OCI-LY3 (cell line): ENCODE data around the gene LINGO1.

Source experiments
- H2AFZ ChIP-seq: fragments of 200-600, 300-600 bp; shearing (Covaris generic); 2 replicates; pipeline ENCODE4 v1.6.0; 2014; ENCODE audit warnings: antibody characterized with exemption, low read depth, low read length
- H3K27ac ChIP-seq: fragments of 200-600, 300-600 bp; sonication (generic); 2 replicates; pipeline ENCODE4 v1.5.1; 2014; ENCODE audit warnings: mild to moderate bottlenecking, low read length, moderate library complexity, mixed read lengths
- H3K27me3 ChIP-seq: fragments of 200-600, 300-600 bp; sonication (generic); 2 replicates; pipeline ENCODE4 v1.6.1; 2014; ENCODE audit warnings: low read depth, low read length, mixed read lengths
- H3K36me3 ChIP-seq: fragments of 200-600, 300-600 bp; sonication (generic); replicated peaks from 2 replicates; pipeline ENCODE3; 2014; ENCODE audit warnings: low read depth, low read length, mixed read lengths
- H3K4me1 ChIP-seq: fragments of 300-600, 200-600 bp; sonication (generic); 2 replicates; pipeline ENCODE4 v1.6.1; 2014; ENCODE audit warnings: low read length, mixed read lengths
- H3K4me2 ChIP-seq: fragments of 200-600, 300-600 bp; sonication (generic); 2 replicates; pipeline ENCODE4 v1.6.1; 2014; ENCODE audit warnings: low read length, mixed read lengths
- H3K4me3 ChIP-seq: fragments of 300-600, 200-600 bp; sonication (generic); 2 replicates; pipeline ENCODE4 v1.5.1; 2014; ENCODE audit warnings: antibody characterized with exemption, mild to moderate bottlenecking, low read length, moderate library complexity
- H3K79me2 ChIP-seq: fragments of 300-600, 200-600 bp; shearing (Covaris generic); 2 replicates; pipeline ENCODE4 v1.6.1; 2014; ENCODE audit warnings: mild to moderate bottlenecking, low read length, mixed read lengths
- H3K9ac ChIP-seq: fragments of 300-600, 200-600 bp; shearing (Covaris generic); 2 replicates; pipeline ENCODE4 v1.6.0; 2014; ENCODE audit warnings: mild to moderate bottlenecking, low read length, moderate library complexity
- H3K9me3 ChIP-seq: fragments of 200-600, 300-600 bp; shearing (Covaris generic); 2 replicates; pipeline ENCODE4 v1.6.1; 2014; ENCODE audit warnings: low read length, mixed read lengths; ENCODE audit not compliant: insufficient read depth
- H4K20me1 ChIP-seq: fragments of 200-600, 300-600 bp; sonication (generic); 2 replicates; pipeline ENCODE4 v1.6.1; 2016; ENCODE audit warnings: low read length, mixed read lengths; ENCODE audit not compliant: insufficient read depth
- CTCF ChIP-seq: fragments of 200-600, 300-600 bp; sonication (generic); IDR thresholded peaks from 2 replicates; pipeline ENCODE4 v1.5.1; 2014; ENCODE audit warnings: antibody characterized with exemption, low read length, low read depth
- EZH2phosphoT487 ChIP-seq: fragments of 200-600 bp; shearing (Covaris generic); IDR thresholded peaks from 2 replicates; pipeline ENCODE4 v1.6.1; 2018; ENCODE audit warnings: antibody characterized with exemption, mixed run types, low read depth

LINGO1 gene

GRCh38 chr15:77647961-77648360, 15.2 kb upstream of the LINGO1 start:
- Histone ChIP-seq H2AFZ (no peak overlapping the region), H4K20me1 (no peaks in the 10 kb centered on the region)

GRCh38 chr15:77646104-77646694, 13.5 kb upstream of the LINGO1 start:
- Histone ChIP-seq H3K4me3 (no peak overlapping the region), H3K9ac (no peak overlapping the region), H3K79me2 (no peaks in the 10 kb centered on the region), H3K27ac (peak overlapping the region; percentile 1; the same call in 1 of the 2 replicates), H4K20me1 (no peaks in the 10 kb centered on the region), H2AFZ (no peak overlapping the region; the same call in 1 of the 2 replicates), H3K9me3 (no peaks in the 10 kb centered on the region), H3K36me3 (no peaks in the 10 kb centered on the region), H3K4me1 (peaks cover 16% of the 10 kb centered on the region), H3K27me3 (peaks cover 1% of the 10 kb centered on the region; the same call in 1 of the 2 replicates), H3K4me2 (peak overlapping the region; percentile 42)
- no peak for TF ChIP-seq CTCF
- no peak for TF ChIP-seq EZH2phosphoT487

More at GRCh38 chr15:77647961-77648360, 15.2 kb upstream of the LINGO1 start:
- H3K27ac ChIP-seq, result no peak overlapping the region
- H3K4me3 ChIP-seq, result no peak overlapping the region
- no peaks in the 10 kb centered on the region for H3K9me3 ChIP-seq
- peaks cover 5% of the 10 kb centered on the region; the same call in 1 of the 2 replicates for H3K27me3 ChIP-seq
- TF ChIP-seq CTCF (no peak), EZH2phosphoT487 (no peak)
- H3K4me1 ChIP-seq, result peaks cover 16% of the 10 kb centered on the region
- no peak overlapping the region for H3K9ac ChIP-seq
- H3K36me3 ChIP-seq, result no peaks in the 10 kb centered on the region
- H3K4me2 ChIP-seq, result no peak overlapping the region
- H3K79me2 ChIP-seq, result no peaks in the 10 kb centered on the region

GRCh38 chr15:77645602-77646001, 12.9 kb upstream of the LINGO1 start:
- Histone ChIP-seq H3K4me3 (no peak overlapping the region), H2AFZ (no peak overlapping the region), H3K4me1 (peaks cover 16% of the 10 kb centered on the region), H3K36me3 (no peaks in the 10 kb centered on the region), H3K4me2 (no peak overlapping the region), H4K20me1 (no peaks in the 10 kb centered on the region), H3K79me2 (no peaks in the 10 kb centered on the region), H3K9ac (no peak overlapping the region), H3K9me3 (no peaks in the 10 kb centered on the region), H3K27ac (no peak overlapping the region), H3K27me3 (no peaks in the 10 kb centered on the region)
- TF ChIP-seq CTCF (no peak), EZH2phosphoT487 (no peak)

- H3K4me1 ChIP-seq, result peaks cover 16% of the 10 kb centered on the region
- H4K20me1 ChIP-seq, result no peaks in the 10 kb centered on the region
- no peaks in the 10 kb centered on the region for H3K36me3 ChIP-seq
- no peak for TF ChIP-seq EZH2phosphoT487
- TF ChIP-seq CTCF, result no peak
- H3K9me3 ChIP-seq, result no peaks in the 10 kb centered on the region
- H3K9ac ChIP-seq, result no peak overlapping the region
- H3K79me2 ChIP-seq, result no peaks in the 10 kb centered on the region
- H3K4me2 ChIP-seq, result no peak overlapping the region
- H3K27me3 ChIP-seq, result no peaks in the 10 kb centered on the region
- H3K27ac ChIP-seq, result no peak overlapping the region
- H2AFZ ChIP-seq, result no peak overlapping the region
- no peak overlapping the region for H3K4me3 ChIP-seq
These were observed 12.0 kb upstream of the LINGO1 start for GRCh38 chr15:77644543-77645247.
